WTC11 (cell line): ENCODE measurements around the gene BCAS1. TPM values are rescaled to one million over a fixed set of nuclear protein-coding genes. Genes with fewer than 3 reads are reported as not detected.
"Not testable (repeated sequence)": the region's sequence is repeated elsewhere in the genome, so short reads cannot be mapped to it uniquely, and the experiment has no call there.

Experiments
- ATAC-seq: fragments of 200-7000 bp; cut with Tn5 transposase; 2 replicates; pipeline ENCODE4 v1.10.0; 2021; ENCODE audit warnings: mild to moderate bottlenecking, moderate library complexity
- CTCF ChIA-PET: fragments of 300-600 bp; sonication (Branson Sonifier 250); formaldehyde crosslinking; loops from one replicate; lab custom pipeline; 2021; ENCODE audit warnings: antibody characterized with exemption; lab: Charles Lee
- POLR2A ChIA-PET: fragments of 350-600 bp; sonication (Branson Sonifier 250); formaldehyde crosslinking; loops from one replicate; lab custom pipeline; 2021; ENCODE audit warnings: antibody characterized with exemption; lab: Charles Lee
- DNase-seq: peaks from one replicate; pipeline ENCODE4 v3.0.0; 2021; ENCODE audit warnings: low spot score
- H3K27ac Mint-ChIP-seq: 2 replicates; pipeline ENCODE4 v1.8.0; 2021; ENCODE audit warnings: mixed read lengths
- H3K27me3 Mint-ChIP-seq: 2 replicates; pipeline ENCODE4 v1.8.0; 2021; ENCODE audit warnings: low read depth, mild to moderate bottlenecking, moderate library complexity, mixed read lengths
- H3K36me3 Mint-ChIP-seq: 2 replicates; pipeline ENCODE4 v1.8.0; 2021; ENCODE audit warnings: mixed read lengths
- H3K4me1 Mint-ChIP-seq: 2 replicates; pipeline ENCODE4 v1.8.0; 2022; ENCODE audit warnings: mixed read lengths
- H3K4me3 Mint-ChIP-seq: 2 replicates; pipeline ENCODE4 v1.8.0; 2021; ENCODE audit warnings: mild to moderate bottlenecking, moderate library complexity, mixed read lengths
- H3K9me3 Mint-ChIP-seq: 2 replicates; pipeline ENCODE4 v1.8.0; 2021; ENCODE audit warnings: mixed read lengths
- CBFB ChIP-seq: sonication (generic); formaldehyde crosslinking; IDR thresholded peaks from 2 replicates; pipeline ENCODE4 v1.8.1; 2022; ENCODE audit warnings: mild to moderate bottlenecking, low read depth, missing genetic modification reagents
- KAT7 ChIP-seq: sonication (generic); formaldehyde crosslinking; IDR thresholded peaks from 2 replicates; pipeline ENCODE4 v1.8.1; 2023; ENCODE audit warnings: missing genetic modification reagents, mild to moderate bottlenecking, borderline replicate concordance
- PRRX2 ChIP-seq: fragments of 250-450 bp; sonication (Bioruptor Pico); IDR thresholded peaks from 2 replicates; pipeline ENCODE4 v1.8.0; 2021; ENCODE audit warnings: mild to moderate bottlenecking
- RORB ChIP-seq: fragments of 250-450 bp; sonication (Bioruptor Pico); IDR thresholded peaks from 2 replicates; pipeline ENCODE4 v1.9.0; 2021; ENCODE audit warnings: mild to moderate bottlenecking
- ZBTB21 ChIP-seq: sonication (generic); formaldehyde crosslinking; IDR thresholded peaks from 2 replicates; pipeline ENCODE4 v1.8.1; 2023; ENCODE audit warnings: mild to moderate bottlenecking, missing genetic modification reagents, borderline replicate concordance
- ZNF416 ChIP-seq: fragments of 250-450 bp; sonication (Bioruptor Pico); IDR thresholded peaks from 2 replicates; pipeline ENCODE4 v1.9.0; 2021; ENCODE audit warnings: mild to moderate bottlenecking, inconsistent platforms
- ZNF671 ChIP-seq: fragments of 250-450 bp; sonication (Bioruptor Pico); IDR thresholded peaks from 2 replicates; pipeline ENCODE4 v1.8.0; 2021; ENCODE audit warnings: mild to moderate bottlenecking
- total RNA-seq: library from RNA; stranded (reverse); gene quantifications from 3 replicates; pipeline ENCODE4 v1.2.3, GENCODE V29; 2021
- TF ChIP-seq, protein P1 (sequence below): sonication (generic); formaldehyde crosslinking; IDR thresholded peaks from 2 replicates; pipeline ENCODE4 v1.8.0; 2022; ENCODE audit warnings: mild to moderate bottlenecking, missing genetic modification reagents
- TF ChIP-seq, protein P2 (sequence below): sonication (generic); formaldehyde crosslinking; IDR thresholded peaks from 2 replicates; pipeline ENCODE4 v1.8.1; 2022; ENCODE audit warnings: missing genetic modification reagents, borderline replicate concordance
- TF ChIP-seq, protein P3 (sequence below): fragments of 250-450 bp; sonication (Bioruptor Pico); IDR thresholded peaks from 2 replicates; pipeline ENCODE4 v2.1.2; 2022; ENCODE audit warnings: mild to moderate bottlenecking, moderate library complexity
- TF ChIP-seq, protein P4 (sequence below): sonication (generic); formaldehyde crosslinking; IDR thresholded peaks from 2 replicates; pipeline ENCODE4 v1.8.0; 2023; ENCODE audit warnings: mild to moderate bottlenecking, missing genetic modification reagents
- TF ChIP-seq, protein P5 (sequence below): sonication (generic); formaldehyde crosslinking; IDR thresholded peaks from 2 replicates; pipeline ENCODE4 v1.8.1; 2023; ENCODE audit warnings: mild to moderate bottlenecking, missing genetic modification reagents, moderate library complexity
- TF ChIP-seq, protein P6 (sequence below): sonication (generic); formaldehyde crosslinking; IDR thresholded peaks from 2 replicates; pipeline ENCODE4 v1.8.1; 2023; ENCODE audit warnings: mild to moderate bottlenecking, moderate library complexity, missing genetic modification reagents

Gene BCAS1
- total RNA-seq, 1 experiment from 2014 or later: 0.11 TPM

DNA sequence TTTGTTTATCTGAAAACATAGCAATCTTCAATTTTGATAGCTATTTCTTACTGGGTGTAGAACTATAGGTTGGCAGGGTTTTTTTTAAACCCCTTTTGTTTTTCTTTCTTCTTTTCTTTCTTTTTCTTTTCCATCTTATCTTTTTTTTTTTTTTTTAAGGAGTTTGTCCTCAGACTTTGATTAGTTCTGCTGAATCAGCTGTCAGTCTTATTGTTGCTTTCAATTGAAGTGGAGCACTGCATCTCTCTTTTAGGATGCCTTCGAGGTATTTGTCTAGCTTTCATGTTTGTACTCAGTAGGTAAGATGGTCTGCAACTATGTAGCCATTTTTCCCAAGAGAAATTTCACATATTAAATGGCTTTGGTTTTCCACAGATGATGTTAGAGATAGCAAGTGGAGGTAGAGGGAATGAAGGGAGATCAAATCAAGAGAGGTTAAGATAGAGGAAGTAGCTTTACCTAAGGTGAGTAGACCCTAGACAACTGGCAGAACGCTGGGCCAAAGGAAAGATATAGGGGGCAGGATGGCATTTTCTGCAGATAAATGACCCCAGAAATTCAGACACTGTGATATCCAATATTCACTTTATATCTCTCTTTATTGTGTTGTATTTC is 137.1 kb downstream of the BCAS1 start (continued):
- TF ChIP-seq, protein P1, sequence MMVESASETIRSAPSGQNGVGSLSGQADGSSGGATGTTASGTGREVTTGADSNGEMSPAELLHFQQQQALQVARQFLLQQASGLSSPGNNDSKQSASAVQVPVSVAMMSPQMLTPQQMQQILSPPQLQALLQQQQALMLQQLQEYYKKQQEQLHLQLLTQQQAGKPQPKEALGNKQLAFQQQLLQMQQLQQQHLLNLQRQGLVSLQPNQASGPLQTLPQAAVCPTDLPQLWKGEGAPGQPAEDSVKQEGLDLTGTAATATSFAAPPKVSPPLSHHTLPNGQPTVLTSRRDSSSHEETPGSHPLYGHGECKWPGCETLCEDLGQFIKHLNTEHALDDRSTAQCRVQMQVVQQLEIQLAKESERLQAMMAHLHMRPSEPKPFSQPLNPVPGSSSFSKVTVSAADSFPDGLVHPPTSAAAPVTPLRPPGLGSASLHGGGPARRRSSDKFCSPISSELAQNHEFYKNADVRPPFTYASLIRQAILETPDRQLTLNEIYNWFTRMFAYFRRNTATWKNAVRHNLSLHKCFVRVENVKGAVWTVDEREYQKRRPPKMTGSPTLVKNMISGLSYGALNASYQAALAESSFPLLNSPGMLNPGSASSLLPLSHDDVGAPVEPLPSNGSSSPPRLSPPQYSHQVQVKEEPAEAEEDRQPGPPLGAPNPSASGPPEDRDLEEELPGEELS: no peak
- TF ChIP-seq, protein P2, sequence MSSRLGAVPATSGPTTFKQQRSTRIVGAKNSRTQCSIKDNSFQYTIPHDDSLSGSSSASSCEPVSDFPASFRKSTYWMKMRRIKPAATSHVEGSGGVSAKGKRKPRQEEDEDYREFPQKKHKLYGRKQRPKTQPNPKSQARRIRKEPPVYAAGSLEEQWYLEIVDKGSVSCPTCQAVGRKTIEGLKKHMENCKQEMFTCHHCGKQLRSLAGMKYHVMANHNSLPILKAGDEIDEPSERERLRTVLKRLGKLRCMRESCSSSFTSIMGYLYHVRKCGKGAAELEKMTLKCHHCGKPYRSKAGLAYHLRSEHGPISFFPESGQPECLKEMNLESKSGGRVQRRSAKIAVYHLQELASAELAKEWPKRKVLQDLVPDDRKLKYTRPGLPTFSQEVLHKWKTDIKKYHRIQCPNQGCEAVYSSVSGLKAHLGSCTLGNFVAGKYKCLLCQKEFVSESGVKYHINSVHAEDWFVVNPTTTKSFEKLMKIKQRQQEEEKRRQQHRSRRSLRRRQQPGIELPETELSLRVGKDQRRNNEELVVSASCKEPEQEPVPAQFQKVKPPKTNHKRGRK (CRISPR knock-in tag): no peak
- TF ChIP-seq, protein P3, sequence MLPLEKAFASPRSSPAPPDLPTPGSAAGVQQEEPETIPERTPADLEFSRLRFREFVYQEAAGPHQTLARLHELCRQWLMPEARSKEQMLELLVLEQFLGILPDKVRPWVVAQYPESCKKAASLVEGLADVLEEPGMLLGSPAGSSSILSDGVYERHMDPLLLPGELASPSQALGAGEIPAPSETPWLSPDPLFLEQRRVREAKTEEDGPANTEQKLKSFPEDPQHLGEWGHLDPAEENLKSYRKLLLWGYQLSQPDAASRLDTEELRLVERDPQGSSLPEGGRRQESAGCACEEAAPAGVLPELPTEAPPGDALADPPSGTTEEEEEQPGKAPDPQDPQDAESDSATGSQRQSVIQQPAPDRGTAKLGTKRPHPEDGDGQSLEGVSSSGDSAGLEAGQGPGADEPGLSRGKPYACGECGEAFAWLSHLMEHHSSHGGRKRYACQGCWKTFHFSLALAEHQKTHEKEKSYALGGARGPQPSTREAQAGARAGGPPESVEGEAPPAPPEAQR (CRISPR knock-in tag): no peak
- TF ChIP-seq CBFB (CRISPR knock-in tag) (no peak), KAT7 (CRISPR knock-in tag) (no peak), PRRX2 (CRISPR knock-in tag) (no peak), ZNF416 (CRISPR knock-in tag) (no peak), ZNF671 (CRISPR knock-in tag) (no peak)
- TF ChIP-seq, protein P4, sequence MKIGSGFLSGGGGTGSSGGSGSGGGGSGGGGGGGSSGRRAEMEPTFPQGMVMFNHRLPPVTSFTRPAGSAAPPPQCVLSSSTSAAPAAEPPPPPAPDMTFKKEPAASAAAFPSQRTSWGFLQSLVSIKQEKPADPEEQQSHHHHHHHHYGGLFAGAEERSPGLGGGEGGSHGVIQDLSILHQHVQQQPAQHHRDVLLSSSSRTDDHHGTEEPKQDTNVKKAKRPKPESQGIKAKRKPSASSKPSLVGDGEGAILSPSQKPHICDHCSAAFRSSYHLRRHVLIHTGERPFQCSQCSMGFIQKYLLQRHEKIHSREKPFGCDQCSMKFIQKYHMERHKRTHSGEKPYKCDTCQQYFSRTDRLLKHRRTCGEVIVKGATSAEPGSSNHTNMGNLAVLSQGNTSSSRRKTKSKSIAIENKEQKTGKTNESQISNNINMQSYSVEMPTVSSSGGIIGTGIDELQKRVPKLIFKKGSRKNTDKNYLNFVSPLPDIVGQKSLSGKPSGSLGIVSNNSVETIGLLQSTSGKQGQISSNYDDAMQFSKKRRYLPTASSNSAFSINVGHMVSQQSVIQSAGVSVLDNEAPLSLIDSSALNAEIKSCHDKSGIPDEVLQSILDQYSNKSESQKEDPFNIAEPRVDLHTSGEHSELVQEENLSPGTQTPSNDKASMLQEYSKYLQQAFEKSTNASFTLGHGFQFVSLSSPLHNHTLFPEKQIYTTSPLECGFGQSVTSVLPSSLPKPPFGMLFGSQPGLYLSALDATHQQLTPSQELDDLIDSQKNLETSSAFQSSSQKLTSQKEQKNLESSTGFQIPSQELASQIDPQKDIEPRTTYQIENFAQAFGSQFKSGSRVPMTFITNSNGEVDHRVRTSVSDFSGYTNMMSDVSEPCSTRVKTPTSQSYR (CRISPR knock-in tag): no peak
- TF ChIP-seq, protein P5, sequence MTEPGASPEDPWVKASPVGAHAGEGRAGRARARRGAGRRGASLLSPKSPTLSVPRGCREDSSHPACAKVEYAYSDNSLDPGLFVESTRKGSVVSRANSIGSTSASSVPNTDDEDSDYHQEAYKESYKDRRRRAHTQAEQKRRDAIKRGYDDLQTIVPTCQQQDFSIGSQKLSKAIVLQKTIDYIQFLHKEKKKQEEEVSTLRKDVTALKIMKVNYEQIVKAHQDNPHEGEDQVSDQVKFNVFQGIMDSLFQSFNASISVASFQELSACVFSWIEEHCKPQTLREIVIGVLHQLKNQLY (CRISPR knock-in tag): no peak

DNA sequence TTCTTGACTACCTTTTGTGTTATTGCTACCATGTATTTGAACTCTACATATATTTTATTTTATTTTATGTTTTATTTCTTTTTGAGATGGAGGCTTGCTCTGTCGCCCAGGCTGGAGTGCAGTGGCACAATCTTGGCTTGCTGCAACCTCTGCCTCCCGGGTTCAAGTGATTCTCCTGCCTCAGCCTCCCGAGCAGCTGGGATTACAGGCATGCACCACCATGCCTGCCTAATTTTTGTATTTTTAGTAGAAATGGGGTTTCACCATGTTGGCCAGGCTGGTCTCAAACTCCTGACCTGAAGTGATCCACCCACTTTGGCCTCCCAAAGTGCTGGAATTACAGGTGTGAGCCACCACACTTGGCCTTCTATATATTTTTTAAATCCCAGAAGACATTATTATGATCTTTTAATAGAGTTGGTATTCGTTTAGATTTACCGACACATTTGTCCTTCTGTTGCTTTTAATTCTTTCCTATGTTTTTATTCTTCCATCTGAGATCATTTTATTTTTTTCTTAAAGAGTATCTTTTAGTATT is 137.7 kb downstream of the BCAS1 start:
- peaks cover 28% of the 10 kb centered on the region for H3K4me1 Mint-ChIP-seq
- POLR2A ChIA-PET, DNase-seq, ATAC-seq, H3K9me3 Mint-ChIP-seq, H3K4me3 Mint-ChIP-seq, H3K27me3 Mint-ChIP-seq, H3K27ac Mint-ChIP-seq, H3K36me3 Mint-ChIP-seq: not testable (repeated sequence)
- CTCF ChIA-PET: interaction anchor here (1.4 to 5.2 kb wide), 2 partner anchors 18 to 49 kb away, joined by 3 to 28 read pairs; no protein-coding TSS in a partner anchor

DNA sequence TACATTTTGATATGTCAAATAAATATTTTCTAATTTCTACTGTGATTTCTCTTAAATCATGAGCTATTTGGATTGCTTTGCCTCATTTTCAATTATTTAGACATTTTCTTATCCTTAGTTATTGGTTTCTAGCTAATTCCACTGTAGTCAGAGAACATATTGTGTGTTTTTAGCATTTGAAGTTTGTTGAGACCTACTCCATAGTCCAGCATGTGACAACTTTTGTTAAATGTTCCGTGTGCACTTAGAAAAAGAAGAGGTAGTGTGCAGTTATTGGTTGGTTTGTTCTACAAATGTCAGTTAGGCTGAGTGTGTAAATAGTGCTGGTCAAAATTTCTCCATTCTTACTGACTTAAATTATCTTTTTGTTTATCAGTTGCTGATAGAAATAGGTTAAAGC is 138.8 kb downstream of the BCAS1 start:
- ATAC-seq (no peak), DNase-seq (no peak)
- no peaks in the 10 kb centered on the region for H3K36me3 Mint-ChIP-seq
- peaks cover 31% of the 10 kb centered on the region for H3K4me1 Mint-ChIP-seq
- H3K4me3 Mint-ChIP-seq: no peak overlapping the region
- H3K27ac Mint-ChIP-seq: no peak overlapping the region
- POLR2A ChIA-PET: interaction anchor here (0.5 kb wide), 1 partner anchor 215 kb away, joined by 3 read pairs; no protein-coding TSS in a partner anchor
- H3K9me3 Mint-ChIP-seq: no peaks in the 10 kb centered on the region
- CTCF ChIA-PET: interaction anchor here (0.8 to 1.0 kb wide), 2 partner anchors 8 to 61 kb away, joined by 3 read pairs; no protein-coding TSS in a partner anchor
- no peaks in the 10 kb centered on the region for H3K27me3 Mint-ChIP-seq
- TF ChIP-seq, protein P6, sequence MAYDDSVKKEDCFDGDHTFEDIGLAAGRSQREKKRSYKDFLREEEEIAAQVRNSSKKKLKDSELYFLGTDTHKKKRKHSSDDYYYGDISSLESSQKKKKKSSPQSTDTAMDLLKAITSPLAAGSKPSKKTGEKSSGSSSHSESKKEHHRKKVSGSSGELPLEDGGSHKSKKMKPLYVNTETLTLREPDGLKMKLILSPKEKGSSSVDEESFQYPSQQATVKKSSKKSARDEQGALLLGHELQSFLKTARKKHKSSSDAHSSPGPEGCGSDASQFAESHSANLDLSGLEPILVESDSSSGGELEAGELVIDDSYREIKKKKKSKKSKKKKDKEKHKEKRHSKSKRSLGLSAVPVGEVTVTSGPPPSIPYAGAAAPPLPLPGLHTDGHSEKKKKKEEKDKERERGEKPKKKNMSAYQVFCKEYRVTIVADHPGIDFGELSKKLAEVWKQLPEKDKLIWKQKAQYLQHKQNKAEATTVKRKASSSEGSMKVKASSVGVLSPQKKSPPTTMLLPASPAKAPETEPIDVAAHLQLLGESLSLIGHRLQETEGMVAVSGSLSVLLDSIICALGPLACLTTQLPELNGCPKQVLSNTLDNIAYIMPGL (CRISPR knock-in tag): no peak
- TF ChIP-seq, protein P4 (CRISPR knock-in tag): no peak
- no peak for TF ChIP-seq RORB (CRISPR knock-in tag)
- TF ChIP-seq ZBTB21 (CRISPR knock-in tag): no peak
